Suprapubic skin (tissue), 4 donors: Measurements from ENCODE around the gene LENG1. TPM values are rescaled to one million over a fixed set of nuclear protein-coding genes. Genes with fewer than 3 reads are reported as not detected.

Experiments
- DNase-seq, 2 donors: peaks; one replicate each; pipeline ENCODE4 v3.0.0-alpha.2; 2019; ENCODE audit warnings: low spot score in 2 of 2
- H3K27ac ChIP-seq: fragments of 200-600 bp; sonication (generic); one replicate; pipeline ENCODE4 v1.5.1; 2019
- H3K27me3 ChIP-seq: fragments of 200-600 bp; sonication (generic); one replicate; pipeline ENCODE4 v1.5.1; 2019
- H3K36me3 ChIP-seq: fragments of 200-600 bp; sonication (generic); one replicate; pipeline ENCODE4 v1.5.1; 2019
- H3K4me1 ChIP-seq: fragments of 200-600 bp; sonication (generic); one replicate; pipeline ENCODE4 v1.5.1; 2019
- H3K4me3 ChIP-seq: fragments of 200-600 bp; sonication (generic); one replicate; pipeline ENCODE4 v1.5.1; 2019; ENCODE audit warnings: mild to moderate bottlenecking
- H3K9me3 ChIP-seq: fragments of 200-600 bp; sonication (generic); one replicate; pipeline ENCODE4 v1.5.1; 2019
- EP300 ChIP-seq: sonication (generic); formaldehyde crosslinking; IDR thresholded peaks from one replicate; pipeline ENCODE4 v1.6.1; 2017; ENCODE audit warnings: antibody characterized with exemption
- POLR2A ChIP-seq, 2 donors: fragments of 450-650 bp; IDR thresholded peaks; one replicate each; pipeline ENCODE4 v1.6.1; 2017; ENCODE audit warnings: antibody characterized with exemption in 2 of 2, mild to moderate bottlenecking in 2 of 2, moderate library complexity in 2 of 2
- POLR2AphosphoS5 ChIP-seq, 3 donors: sonication (generic); formaldehyde crosslinking; IDR thresholded peaks; one replicate each; pipeline ENCODE4 v1.6.1; 2017; ENCODE audit warnings: antibody characterized with exemption in 3 of 3
- WGBS: methylation state at CpG from one replicate; pipeline ENCODE4 v1.1.5; 2018; 5-methylcytosine and 5-hydroxymethylcytosine counted together
- total RNA-seq, 4 donors: library from RNA; depleted of rRNA; stranded (reverse); fragments of >200 nt; gene quantifications; one replicate each; pipeline ENCODE4 v1.1.0, GENCODE V29; 2016
- TF ChIP-seq, protein P1 (sequence below), 2 donors: fragments of 200-600 bp in 1 of 2; fragments of 450-650 bp in 1 of 2; sonication (generic) in 1 of 2; IDR thresholded peaks; one replicate each; pipeline ENCODE4 v1.5.1; 2016 to 2019; ENCODE audit warnings: antibody characterized with exemption in 2 of 2, mild to moderate bottlenecking in 1 of 2, moderate library complexity in 1 of 2

Gene LENG1
- total RNA-seq, 4 donors from 2014 or later: 2.6 to 4.6 (median 4.0) TPM

DNA sequence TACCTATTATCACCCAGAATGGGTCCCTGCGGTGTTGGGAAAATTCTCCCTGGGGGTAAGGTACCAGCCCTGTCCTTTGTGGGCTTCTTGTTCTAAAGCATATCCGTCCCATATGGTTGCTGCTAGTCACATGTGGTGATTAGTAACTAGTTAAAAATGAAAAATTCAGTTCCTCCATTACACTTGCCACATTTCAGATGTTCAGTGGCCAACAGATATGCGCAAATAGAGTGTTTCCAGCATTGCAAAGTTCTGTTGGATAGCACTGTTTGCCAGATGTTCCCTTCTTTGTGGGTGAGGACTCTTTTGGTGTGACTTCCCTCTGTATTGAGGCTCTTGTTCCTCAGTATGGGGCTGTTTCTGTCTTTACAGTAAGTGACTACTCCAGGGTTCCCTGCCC is 18.2 kb downstream of the LENG1 start:
- H3K27ac ChIP-seq: no peak overlapping the region
- H3K27me3 ChIP-seq: no peaks in the 10 kb centered on the region
- no peak for TF ChIP-seq POLR2A (IDR thresholded peaks at IDR 0.05)
- TF ChIP-seq, protein P1, sequence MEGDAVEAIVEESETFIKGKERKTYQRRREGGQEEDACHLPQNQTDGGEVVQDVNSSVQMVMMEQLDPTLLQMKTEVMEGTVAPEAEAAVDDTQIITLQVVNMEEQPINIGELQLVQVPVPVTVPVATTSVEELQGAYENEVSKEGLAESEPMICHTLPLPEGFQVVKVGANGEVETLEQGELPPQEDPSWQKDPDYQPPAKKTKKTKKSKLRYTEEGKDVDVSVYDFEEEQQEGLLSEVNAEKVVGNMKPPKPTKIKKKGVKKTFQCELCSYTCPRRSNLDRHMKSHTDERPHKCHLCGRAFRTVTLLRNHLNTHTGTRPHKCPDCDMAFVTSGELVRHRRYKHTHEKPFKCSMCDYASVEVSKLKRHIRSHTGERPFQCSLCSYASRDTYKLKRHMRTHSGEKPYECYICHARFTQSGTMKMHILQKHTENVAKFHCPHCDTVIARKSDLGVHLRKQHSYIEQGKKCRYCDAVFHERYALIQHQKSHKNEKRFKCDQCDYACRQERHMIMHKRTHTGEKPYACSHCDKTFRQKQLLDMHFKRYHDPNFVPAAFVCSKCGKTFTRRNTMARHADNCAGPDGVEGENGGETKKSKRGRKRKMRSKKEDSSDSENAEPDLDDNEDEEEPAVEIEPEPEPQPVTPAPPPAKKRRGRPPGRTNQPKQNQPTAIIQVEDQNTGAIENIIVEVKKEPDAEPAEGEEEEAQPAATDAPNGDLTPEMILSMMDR (IDR thresholded peaks at IDR 0.05): no peak
- TF ChIP-seq POLR2AphosphoS5 (IDR thresholded peaks at IDR 0.05): no peak
- TF ChIP-seq EP300: no peak
- peaks cover 36% of the 10 kb centered on the region for H3K4me1 ChIP-seq
- peaks cover 54% of the 10 kb centered on the region for H3K36me3 ChIP-seq
- no peaks in the 10 kb centered on the region for H3K9me3 ChIP-seq
- no peak overlapping the region for H3K4me3 ChIP-seq
- 61% methylated on average over 3 of the region's 3 CpGs for WGBS
- DNase-seq: no peak

DNA sequence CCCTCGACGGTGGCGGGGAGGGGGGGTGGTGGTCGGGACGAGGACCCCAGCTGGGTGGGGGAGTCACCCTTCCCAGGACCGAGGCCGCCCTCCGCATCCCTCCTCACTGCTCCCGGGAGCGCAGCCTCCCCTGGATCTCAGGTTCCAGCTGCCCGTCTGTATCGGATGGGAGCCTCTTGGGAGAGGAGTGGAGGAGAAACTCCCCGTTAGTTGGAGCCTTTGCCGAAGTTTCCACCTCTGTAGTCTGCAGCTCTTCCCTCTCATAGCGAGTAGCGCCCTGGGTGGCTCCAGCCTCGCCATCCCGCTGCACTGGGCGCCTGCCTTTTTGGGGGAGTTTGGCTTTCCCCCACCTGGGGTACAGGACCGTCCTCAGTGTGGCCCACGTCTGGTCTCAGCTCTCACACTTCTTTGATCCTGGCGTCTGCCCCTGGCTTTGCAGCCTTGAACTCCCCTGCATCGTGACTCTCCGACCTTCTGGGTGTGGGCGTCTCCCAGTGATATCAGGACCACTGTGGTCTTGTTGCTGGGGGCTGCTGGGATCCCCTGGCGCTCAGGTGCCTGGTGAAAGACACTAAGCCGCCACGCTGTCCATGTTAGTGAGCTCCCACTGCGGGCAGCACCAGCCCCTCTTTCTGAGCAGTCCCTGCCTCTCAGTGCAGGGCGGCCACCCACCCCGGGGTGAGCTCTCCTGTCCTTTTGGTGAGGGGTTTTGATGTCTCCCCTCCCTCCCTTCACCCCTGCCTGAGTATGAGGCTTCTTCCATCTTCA is 20.8 kb downstream of the LENG1 start:
- WGBS: 27% methylated on average over 15 of the region's 31 CpGs
- no peak for DNase-seq

DNA sequence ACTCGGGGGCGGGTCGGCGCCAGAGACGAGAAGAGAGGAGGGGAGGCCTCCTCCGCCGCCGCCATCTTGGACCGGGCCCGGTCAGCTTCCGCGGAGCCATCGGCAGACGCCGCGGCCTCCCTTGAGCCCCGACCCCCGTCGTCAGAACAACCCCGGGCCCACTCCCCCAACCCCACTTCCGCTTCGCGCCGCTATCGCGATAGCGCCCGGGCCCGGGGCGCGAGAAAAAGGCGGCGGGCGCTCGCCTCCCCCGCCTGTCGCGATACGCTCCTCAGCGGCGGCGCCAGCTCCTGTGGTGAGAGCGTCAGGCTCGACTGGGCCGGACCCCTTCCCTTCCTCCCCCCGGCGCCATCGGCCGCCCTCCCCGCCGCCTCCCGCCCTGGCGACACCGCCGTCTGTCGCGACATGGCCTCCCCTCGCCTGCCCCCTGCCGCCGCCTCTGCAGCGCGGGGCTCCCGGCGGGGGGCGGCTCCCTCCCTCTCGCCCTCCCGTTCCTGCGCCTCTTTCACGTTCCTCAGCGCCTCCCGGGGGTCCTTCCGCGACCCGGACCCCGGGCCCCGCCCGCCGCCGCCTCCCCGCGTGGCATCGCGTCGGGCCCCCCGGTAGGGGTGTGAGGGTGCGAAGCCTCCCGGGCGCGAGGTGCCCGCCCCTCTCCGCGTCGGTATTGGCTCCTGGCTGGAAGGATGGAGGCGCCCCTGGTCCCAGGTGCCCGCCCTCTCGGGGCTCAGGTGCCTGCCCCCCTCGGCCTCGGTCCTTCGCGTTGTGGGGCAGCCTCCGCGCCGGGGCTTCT is 21.6 kb downstream of the LENG1 start, which contains the start of gene CNOT3:
Gene CNOT3, plus strand, starts transcription at position 64 of the 790 bp plus-strand sequence. CDS start 5,217 bp downstream, outside the sequence.
- WGBS: 0% methylated on average over 2 of the region's 103 CpGs

More for the DNA sequence above, 20.8 kb downstream of the LENG1 start:
- TF ChIP-seq POLR2AphosphoS5 (IDR thresholded peaks at IDR 0.05): no peak
- no peak for TF ChIP-seq POLR2A (IDR thresholded peaks at IDR 0.05)
- TF ChIP-seq EP300: no peak
- TF ChIP-seq, protein P1 (IDR thresholded peaks at IDR 0.05): no peak
- peak overlapping the region; percentile 100 for H3K4me3 ChIP-seq
- peaks cover 51% of the 10 kb centered on the region for H3K4me1 ChIP-seq
- no peaks in the 10 kb centered on the region for H3K9me3 ChIP-seq
- H3K27ac ChIP-seq: peak overlapping the region; percentile 98
- peaks cover 27% of the 10 kb centered on the region for H3K36me3 ChIP-seq
- no peaks in the 10 kb centered on the region for H3K27me3 ChIP-seq

DNA sequence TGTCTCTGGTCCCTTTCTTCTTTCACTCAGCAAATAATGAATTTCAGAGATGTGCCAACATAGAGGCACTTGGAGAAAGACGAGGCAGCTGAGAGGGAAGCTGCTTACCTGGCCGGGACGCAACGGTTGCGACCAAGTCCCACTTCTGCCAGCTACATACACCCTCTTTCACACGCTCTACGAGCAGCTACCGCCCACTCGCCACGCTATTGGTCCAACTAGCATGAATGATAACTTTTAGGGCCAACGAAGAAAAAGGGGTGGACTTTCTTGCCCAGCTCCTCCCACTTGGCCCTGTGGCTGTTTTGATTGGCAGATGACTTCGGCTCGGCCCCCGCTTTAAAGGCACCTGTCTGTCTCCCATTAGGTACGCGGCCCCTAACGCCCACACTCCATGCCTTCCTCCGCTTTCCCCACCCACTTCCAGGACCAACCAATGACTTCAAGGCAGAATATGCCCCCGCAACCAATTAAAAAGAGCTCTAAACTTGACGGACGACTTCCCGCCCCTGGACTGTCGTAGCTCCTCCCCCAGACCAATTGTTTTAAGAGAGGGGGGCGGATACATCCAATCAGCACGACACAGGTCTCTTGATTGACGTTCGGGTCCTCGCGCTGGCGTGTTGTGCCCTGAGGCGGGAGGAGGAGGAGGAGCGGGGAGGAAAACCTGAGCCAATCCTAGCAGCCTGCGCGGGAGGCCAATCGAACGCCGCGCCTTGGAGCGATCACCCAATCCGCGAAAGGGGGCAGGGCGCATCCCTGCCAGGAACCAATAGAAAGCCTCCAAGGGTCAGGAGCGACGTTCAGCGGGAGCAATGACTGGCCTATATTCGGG is 22.4 kb downstream of the LENG1 start:
- Histone ChIP-seq H3K27me3 (no peaks in the 10 kb centered on the region), H3K27ac (peak overlapping the region; percentile 98), H3K4me3 (peak overlapping the region; percentile 100), H3K36me3 (peaks cover 12% of the 10 kb centered on the region), H3K9me3 (no peaks in the 10 kb centered on the region), H3K4me1 (peaks cover 51% of the 10 kb centered on the region)
- WGBS: under 1% methylated on average over 45 of the region's 46 CpGs
- TF ChIP-seq, protein P1 (IDR thresholded peaks at IDR 0.05): no peak
- no peak for TF ChIP-seq POLR2A (IDR thresholded peaks at IDR 0.05)
- peak in 1 of 3 donors; percentile 56 for TF ChIP-seq POLR2AphosphoS5 (IDR thresholded peaks at IDR 0.05)
- TF ChIP-seq EP300: no peak
- DNase-seq: peak; percentile 100

More for the DNA sequence above, 21.6 kb downstream of the LENG1 start, which contains the start of gene CNOT3:
- Histone ChIP-seq H3K27me3 (no peaks in the 10 kb centered on the region), H3K4me1 (peaks cover 51% of the 10 kb centered on the region), H3K36me3 (peaks cover 19% of the 10 kb centered on the region), H3K4me3 (peak within 1 kb of the TSS; percentile 100), H3K9me3 (no peaks in the 10 kb centered on the region), H3K27ac (peak within 1 kb of the TSS; percentile 98)
- DNase-seq: no peak
- TF ChIP-seq POLR2A (IDR thresholded peaks at IDR 0.05) (peak in 1 of 2 donors; percentile 71), POLR2AphosphoS5 (IDR thresholded peaks at IDR 0.05) (peak in 1 of 3 donors; percentile 66)
- TF ChIP-seq, protein P1 (IDR thresholded peaks at IDR 0.05): no peak
